Measurements from ENCODE around the gene CHKA. TPM values are rescaled to one million over a fixed set of nuclear protein-coding genes. Genes with fewer than 3 reads are reported as not detected.

CHKA gene
- total and polyA plus RNA-seq, 2 of the 8 experiments (the other 6 are each of a cell fraction or from before 2014, with no cell fraction given), result 61.2 to 86.6 TPM

Small RNAs within 50 kb of the gene (microRNA-seq; reads per million reads assigned to microRNA genes)
- 0 to 0.20 reads per million in 2 experiments for gene MIR4691 (ENCODE audit: borderline microRNAs expressed in 2 of 2, borderline number of aligned reads in 2 of 2, borderline replicate concordance in 1 of 2)
- 0 reads per million in 2 experiments for gene MIR6753 (ENCODE audit: borderline microRNAs expressed in 2 of 2, borderline number of aligned reads in 2 of 2, borderline replicate concordance in 1 of 2)
- gene MIR7113 (ENCODE audit: borderline microRNAs expressed in 2 of 2, borderline number of aligned reads in 2 of 2, borderline replicate concordance in 1 of 2), result 0.20 to 0.23 reads per million in 2 experiments

Small RNAs within 50 kb of the gene (small RNA-seq; reads per million reads assigned to genes)
- gene MIR6753 (ENCODE audit: insufficient read depth), result not detected

Other genes with a start within 250 kb of the CHKA start
- gene UNC93B1, start 117.3 kb downstream of the CHKA start, total RNA-seq (2021; fragmentation: NEBNext Ultra II Directional; extraction: Animal tissue kit (Norgen Biotek cat#: 25700)), result 18.9 and 19.2 TPM in 2 replicates
- gene UNC93B1, start 117.3 kb downstream of the CHKA start, polyA plus RNA-seq (2011; rRNA removed), result 34.3 and 40.8 TPM in 2 replicates
- gene ALDH3B1, start 111.1 kb downstream of the CHKA start, total RNA-seq (2021; fragmentation: NEBNext Ultra II Directional; extraction: Animal tissue kit (Norgen Biotek cat#: 25700)), result 0.27 and 0.32 TPM in 2 replicates
- 0.47 TPM in 2 replicates for gene ALDH3B1, start 111.1 kb downstream of the CHKA start, polyA plus RNA-seq (2011; rRNA removed)
- gene NDUFS8, start 90.7 kb downstream of the CHKA start, total RNA-seq (2021; fragmentation: NEBNext Ultra II Directional; extraction: Animal tissue kit (Norgen Biotek cat#: 25700)), result 182 and 199 TPM in 2 replicates
- 291 and 406 TPM in 2 replicates for gene NDUFS8, start 90.7 kb downstream of the CHKA start, polyA plus RNA-seq (2011; rRNA removed)
- 25.3 and 25.7 TPM in 2 replicates for gene TCIRG1, start 82.4 kb downstream of the CHKA start, total RNA-seq (2021; fragmentation: NEBNext Ultra II Directional; extraction: Animal tissue kit (Norgen Biotek cat#: 25700))
- gene TCIRG1, start 82.4 kb downstream of the CHKA start, polyA plus RNA-seq (2011; rRNA removed), result 39.6 and 50.2 TPM in 2 replicates
- 37.5 and 40.8 TPM in 2 replicates for gene KMT5B, start 91.9 kb upstream of the CHKA start, total RNA-seq (2021; fragmentation: NEBNext Ultra II Directional; extraction: Animal tissue kit (Norgen Biotek cat#: 25700))
- 8.5 and 11.0 TPM in 2 replicates for gene KMT5B, start 91.9 kb upstream of the CHKA start, polyA plus RNA-seq (2011; rRNA removed)
- 45.3 and 45.4 TPM in 2 replicates for gene C11orf24, start 150.6 kb upstream of the CHKA start, total RNA-seq (2021; fragmentation: NEBNext Ultra II Directional; extraction: Animal tissue kit (Norgen Biotek cat#: 25700))
- gene C11orf24, start 150.6 kb upstream of the CHKA start, polyA plus RNA-seq (2011; rRNA removed), result 51.7 and 63.5 TPM in 2 replicates
- gene LRP5, start 191.2 kb upstream of the CHKA start, total RNA-seq (2021; fragmentation: NEBNext Ultra II Directional; extraction: Animal tissue kit (Norgen Biotek cat#: 25700)), result 35.4 and 38.9 TPM in 2 replicates
- gene LRP5, start 191.2 kb upstream of the CHKA start, polyA plus RNA-seq (2011; rRNA removed), result 19.0 and 31.5 TPM in 2 replicates

All from H1 (cell line).